ENCODE data around the gene PDE11A. TPM values are rescaled to one million over a fixed set of nuclear protein-coding genes. Genes with fewer than 3 reads are reported as not detected.

Gene PDE11A
- total and polyA plus RNA-seq, 10 donors, result 0.02 to 1.2 (median 0.22) TPM; not detected in 3

DNA sequence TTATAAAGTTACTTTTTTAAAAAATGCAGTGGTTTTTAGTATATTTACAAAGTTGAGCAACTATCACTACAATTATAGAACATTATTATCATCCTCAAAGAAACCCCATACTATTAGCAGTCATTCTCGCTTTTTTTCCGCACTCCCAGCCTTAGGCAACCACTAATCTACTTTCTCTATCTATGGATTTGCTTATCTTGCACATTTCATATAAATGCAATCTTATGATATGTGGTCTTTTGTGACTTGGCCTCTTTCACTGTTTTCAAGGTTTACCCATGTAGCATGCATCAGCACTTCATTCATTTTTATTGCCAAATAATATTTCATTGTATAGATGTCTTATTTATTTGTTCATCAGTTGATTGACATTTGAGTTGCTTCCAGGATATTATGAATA lies 406.6 kb downstream of the PDE11A start:
- H3K4me1 ChIP-seq, result no peaks in the 10 kb centered on the region
- H3K27me3 ChIP-seq (replicated peaks in 1 of 7), result no peaks in the 10 kb centered on the region
- H3K4me3 ChIP-seq, result no peak overlapping the region
- H3K9me3 ChIP-seq, result no peaks in the 10 kb centered on the region
- no peak overlapping the region for H3K27ac ChIP-seq
- intact Hi-C loops (cut with DNase I; ENCODE audit: low total_unique reads), result no loop called here
- DNase-seq, result no peak
- H3K36me3 ChIP-seq, result no peaks in the 10 kb centered on the region
- 46 to 68% (median 49%) methylated on average over 2 of the region's 2 CpGs for WGBS, 5 donors
- TF ChIP-seq, protein P1, sequence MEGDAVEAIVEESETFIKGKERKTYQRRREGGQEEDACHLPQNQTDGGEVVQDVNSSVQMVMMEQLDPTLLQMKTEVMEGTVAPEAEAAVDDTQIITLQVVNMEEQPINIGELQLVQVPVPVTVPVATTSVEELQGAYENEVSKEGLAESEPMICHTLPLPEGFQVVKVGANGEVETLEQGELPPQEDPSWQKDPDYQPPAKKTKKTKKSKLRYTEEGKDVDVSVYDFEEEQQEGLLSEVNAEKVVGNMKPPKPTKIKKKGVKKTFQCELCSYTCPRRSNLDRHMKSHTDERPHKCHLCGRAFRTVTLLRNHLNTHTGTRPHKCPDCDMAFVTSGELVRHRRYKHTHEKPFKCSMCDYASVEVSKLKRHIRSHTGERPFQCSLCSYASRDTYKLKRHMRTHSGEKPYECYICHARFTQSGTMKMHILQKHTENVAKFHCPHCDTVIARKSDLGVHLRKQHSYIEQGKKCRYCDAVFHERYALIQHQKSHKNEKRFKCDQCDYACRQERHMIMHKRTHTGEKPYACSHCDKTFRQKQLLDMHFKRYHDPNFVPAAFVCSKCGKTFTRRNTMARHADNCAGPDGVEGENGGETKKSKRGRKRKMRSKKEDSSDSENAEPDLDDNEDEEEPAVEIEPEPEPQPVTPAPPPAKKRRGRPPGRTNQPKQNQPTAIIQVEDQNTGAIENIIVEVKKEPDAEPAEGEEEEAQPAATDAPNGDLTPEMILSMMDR (IDR thresholded peaks at IDR 0.05 in 8 of 11, conservative IDR thresholded peaks at IDR 0.05 in 3 of 11), result no peak
- TF ChIP-seq POLR2A (IDR thresholded peaks at IDR 0.05), result no peak
- TF ChIP-seq POLR2AphosphoS5 (IDR thresholded peaks at IDR 0.05), result no peak

DNA sequence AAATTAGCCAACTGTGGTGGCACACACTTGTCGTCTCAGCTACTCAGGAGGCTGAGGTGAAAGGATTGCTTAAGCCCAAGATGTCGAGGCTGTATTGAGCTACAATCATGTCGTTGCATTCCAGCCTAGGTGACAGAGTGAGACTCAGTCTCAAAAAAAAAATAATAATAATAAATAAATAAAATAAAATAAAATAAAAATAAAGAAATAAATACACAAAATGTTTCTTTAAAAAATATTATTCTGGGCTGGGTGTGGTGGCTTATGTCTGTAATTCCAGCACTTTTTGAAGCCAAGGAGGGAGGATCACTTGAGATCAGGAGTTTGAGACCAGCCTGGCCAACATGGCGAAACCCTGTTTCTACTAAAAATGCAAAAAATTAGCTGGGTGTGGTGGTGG lies 407.2 kb downstream of the PDE11A start:
- intact Hi-C loops (cut with DNase I; ENCODE audit: low total_unique reads), result no loop called here
- H3K27ac ChIP-seq, result no peak overlapping the region
- no peaks in the 10 kb centered on the region for H3K9me3 ChIP-seq
- no peaks in the 10 kb centered on the region for H3K27me3 ChIP-seq (replicated peaks in 1 of 7)
- no peaks in the 10 kb centered on the region for H3K36me3 ChIP-seq
- H3K4me3 ChIP-seq, result no peak overlapping the region
- WGBS, 5 donors, result 64 to 81% (median 67%) methylated on average over 4 of the region's 4 CpGs
- H3K4me1 ChIP-seq, result no peaks in the 10 kb centered on the region
- no peak for DNase-seq
- TF ChIP-seq, protein P1 (IDR thresholded peaks at IDR 0.05 in 8 of 11, conservative IDR thresholded peaks at IDR 0.05 in 3 of 11), result no peak

DNA sequence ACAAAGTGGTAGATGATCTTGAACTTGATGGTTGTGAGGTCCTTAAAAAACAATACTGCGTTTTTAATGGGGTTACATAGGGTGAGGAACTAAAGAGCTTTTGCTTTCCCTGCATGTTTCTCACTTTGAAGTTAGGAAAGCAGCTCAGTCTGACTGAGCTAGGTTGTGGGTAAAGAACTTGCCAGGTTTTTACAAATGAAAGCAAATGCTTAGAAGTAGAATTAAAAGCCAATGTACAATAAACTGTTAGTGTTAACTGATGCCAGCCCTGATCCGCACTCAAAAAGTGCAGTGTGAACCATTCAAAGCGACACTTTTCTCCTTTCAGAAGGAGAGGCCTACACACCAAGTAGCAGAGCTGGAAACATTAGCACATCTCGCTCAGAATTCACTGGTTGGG lies 409.7 kb downstream of the PDE11A start:
- peaks cover 0 to under 1% (median 0%) of the 10 kb centered on the region in 7 donors for H3K27me3 ChIP-seq (replicated peaks in 1 of 7)
- H3K36me3 ChIP-seq, result no peaks in the 10 kb centered on the region
- H3K9me3 ChIP-seq, result no peaks in the 10 kb centered on the region
- H3K4me3 ChIP-seq, result no peak overlapping the region
- intact Hi-C loops (cut with DNase I; ENCODE audit: low total_unique reads), result no loop called here
- H3K4me1 ChIP-seq, result no peaks in the 10 kb centered on the region
- DNase-seq, result no peak
- TF ChIP-seq POLR2AphosphoS5 (IDR thresholded peaks at IDR 0.05) (no peak), POLR2A (IDR thresholded peaks at IDR 0.05) (no peak)
- TF ChIP-seq, protein P1 (IDR thresholded peaks at IDR 0.05 in 8 of 11, conservative IDR thresholded peaks at IDR 0.05 in 3 of 11), result no peak
- H3K27ac ChIP-seq, result no peak overlapping the region
- WGBS, 5 donors, result 60 to 79% (median 72%) methylated on average over 4 of the region's 4 CpGs

DNA sequence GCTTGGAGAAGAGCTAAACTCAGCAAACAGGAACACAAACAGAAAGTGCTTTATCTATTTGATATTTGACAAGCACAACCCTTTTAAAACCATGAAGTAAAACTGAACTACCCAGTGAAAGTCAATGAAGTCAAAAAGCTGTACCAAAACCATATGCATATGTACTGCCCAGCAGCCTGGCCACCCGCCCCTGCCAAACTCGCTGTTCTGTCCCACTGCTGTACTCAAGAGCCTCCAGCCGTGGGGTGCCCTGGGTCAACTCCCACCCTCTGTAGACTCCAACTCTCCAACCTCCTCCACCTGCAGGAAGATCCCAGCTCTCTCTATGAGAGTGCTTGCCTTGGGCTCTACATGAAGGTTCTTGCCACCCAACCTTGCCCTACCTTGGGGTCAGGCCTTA lies 411.8 kb downstream of the PDE11A start:
- Histone ChIP-seq H3K27me3 (replicated peaks in 1 of 7) (peaks cover 0 to 3% (median 0%) of the 10 kb centered on the region in 7 donors), H3K4me3 (no peak overlapping the region), H3K27ac (no peak overlapping the region), H3K36me3 (no peaks in the 10 kb centered on the region), H3K4me1 (no peaks in the 10 kb centered on the region), H3K9me3 (no peaks in the 10 kb centered on the region)
- intact Hi-C loops (cut with DNase I; ENCODE audit: low total_unique reads), result no loop called here
- 58 to 76% (median 63%) methylated on average over 3 of the region's 3 CpGs for WGBS, 5 donors
- TF ChIP-seq POLR2AphosphoS5 (IDR thresholded peaks at IDR 0.05) (no peak), POLR2A (IDR thresholded peaks at IDR 0.05) (no peak)
- TF ChIP-seq, protein P1 (IDR thresholded peaks at IDR 0.05 in 8 of 11, conservative IDR thresholded peaks at IDR 0.05 in 3 of 11), result no peak
- DNase-seq, result no peak
